ENCODE data around the gene AGPAT3.
A peak's percentile ranks its signal among the peaks of the same experiment; 100 is the strongest.

Gene AGPAT3

DNA sequence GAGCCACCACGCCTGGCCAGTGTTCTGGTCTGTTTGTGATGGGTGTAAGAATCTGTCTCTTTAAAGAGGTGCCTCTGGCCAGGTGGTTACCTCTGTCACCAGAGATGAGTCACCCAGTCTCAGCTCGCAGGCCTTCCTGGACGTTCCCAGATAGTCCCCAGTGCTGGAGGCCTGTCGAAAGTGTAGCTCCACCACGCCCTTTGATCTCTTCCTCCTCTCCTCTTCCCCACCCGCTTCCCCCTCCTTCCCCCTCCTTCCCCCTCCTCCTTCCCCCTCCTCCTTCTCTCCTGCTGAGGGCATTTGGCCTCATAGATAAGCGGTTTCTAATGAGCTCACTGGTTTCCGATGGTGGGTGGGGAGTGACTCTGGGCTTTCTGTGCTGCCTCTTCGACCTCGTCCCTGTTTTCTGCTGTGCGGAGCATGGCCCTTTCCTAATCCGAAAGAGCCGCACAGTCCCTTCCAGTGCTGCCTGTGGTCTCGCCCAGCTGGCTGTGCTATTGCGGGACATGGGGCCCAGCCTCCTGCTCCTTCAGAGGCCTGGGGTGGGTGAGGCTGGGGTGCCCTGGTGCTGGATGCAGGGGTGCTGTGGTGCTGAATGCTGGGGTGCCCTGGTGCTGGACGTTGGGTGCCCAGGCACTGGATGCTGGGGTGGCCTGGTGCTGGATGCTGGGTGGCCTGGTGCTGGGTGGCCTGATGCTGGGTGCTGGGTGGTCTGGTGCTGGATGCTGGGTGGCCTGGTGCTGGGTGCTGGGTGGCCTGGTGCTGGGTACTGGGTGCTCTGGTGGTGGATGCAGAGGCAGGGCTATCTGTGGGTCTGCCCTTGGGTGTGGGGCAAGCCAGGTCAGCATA lies 19.2 kb downstream of the AGPAT3 start (continued):
- TF ChIP-seq ZNF416 (tag by site-specific recombination; IDR thresholded peaks at IDR 0.05): no peak
- no peak for TF ChIP-seq ZFP3 (tag by site-specific recombination; IDR thresholded peaks at IDR 0.05; ENCODE audit: low read depth)
- TF ChIP-seq, protein P1, sequence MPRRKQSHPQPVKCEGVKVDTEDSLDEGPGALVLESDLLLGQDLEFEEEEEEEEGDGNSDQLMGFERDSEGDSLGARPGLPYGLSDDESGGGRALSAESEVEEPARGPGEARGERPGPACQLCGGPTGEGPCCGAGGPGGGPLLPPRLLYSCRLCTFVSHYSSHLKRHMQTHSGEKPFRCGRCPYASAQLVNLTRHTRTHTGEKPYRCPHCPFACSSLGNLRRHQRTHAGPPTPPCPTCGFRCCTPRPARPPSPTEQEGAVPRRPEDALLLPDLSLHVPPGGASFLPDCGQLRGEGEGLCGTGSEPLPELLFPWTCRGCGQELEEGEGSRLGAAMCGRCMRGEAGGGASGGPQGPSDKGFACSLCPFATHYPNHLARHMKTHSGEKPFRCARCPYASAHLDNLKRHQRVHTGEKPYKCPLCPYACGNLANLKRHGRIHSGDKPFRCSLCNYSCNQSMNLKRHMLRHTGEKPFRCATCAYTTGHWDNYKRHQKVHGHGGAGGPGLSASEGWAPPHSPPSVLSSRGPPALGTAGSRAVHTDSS (tag by site-specific recombination; IDR thresholded peaks at IDR 0.05): peak; percentile 56; the same call in 1 of the 2 replicates
- no peak for TF ChIP-seq SP2 (tag by site-specific recombination; IDR thresholded peaks at IDR 0.05)
- no peak for TF ChIP-seq ZNF341 (tag by site-specific recombination; IDR thresholded peaks at IDR 0.05; ENCODE audit: low read depth)
- peak; percentile 53; the same call in 1 of the 2 replicates for TF ChIP-seq ZEB2 (tag by site-specific recombination; IDR thresholded peaks at IDR 0.05)
- TF ChIP-seq ZNF423 (tag by site-specific recombination; IDR thresholded peaks at IDR 0.05): peak; percentile 44
- peak; percentile 39; the same call in 1 of the 2 replicates for TF ChIP-seq ZNF394 (tag by site-specific recombination; IDR thresholded peaks at IDR 0.05; ENCODE audit: borderline replicate concordance)
- no peak for TF ChIP-seq ZBTB17 (tag by site-specific recombination; IDR thresholded peaks at IDR 0.05)
- no peak for TF ChIP-seq ZNF747 (tag by site-specific recombination; IDR thresholded peaks at IDR 0.05)
- TF ChIP-seq, protein P2, sequence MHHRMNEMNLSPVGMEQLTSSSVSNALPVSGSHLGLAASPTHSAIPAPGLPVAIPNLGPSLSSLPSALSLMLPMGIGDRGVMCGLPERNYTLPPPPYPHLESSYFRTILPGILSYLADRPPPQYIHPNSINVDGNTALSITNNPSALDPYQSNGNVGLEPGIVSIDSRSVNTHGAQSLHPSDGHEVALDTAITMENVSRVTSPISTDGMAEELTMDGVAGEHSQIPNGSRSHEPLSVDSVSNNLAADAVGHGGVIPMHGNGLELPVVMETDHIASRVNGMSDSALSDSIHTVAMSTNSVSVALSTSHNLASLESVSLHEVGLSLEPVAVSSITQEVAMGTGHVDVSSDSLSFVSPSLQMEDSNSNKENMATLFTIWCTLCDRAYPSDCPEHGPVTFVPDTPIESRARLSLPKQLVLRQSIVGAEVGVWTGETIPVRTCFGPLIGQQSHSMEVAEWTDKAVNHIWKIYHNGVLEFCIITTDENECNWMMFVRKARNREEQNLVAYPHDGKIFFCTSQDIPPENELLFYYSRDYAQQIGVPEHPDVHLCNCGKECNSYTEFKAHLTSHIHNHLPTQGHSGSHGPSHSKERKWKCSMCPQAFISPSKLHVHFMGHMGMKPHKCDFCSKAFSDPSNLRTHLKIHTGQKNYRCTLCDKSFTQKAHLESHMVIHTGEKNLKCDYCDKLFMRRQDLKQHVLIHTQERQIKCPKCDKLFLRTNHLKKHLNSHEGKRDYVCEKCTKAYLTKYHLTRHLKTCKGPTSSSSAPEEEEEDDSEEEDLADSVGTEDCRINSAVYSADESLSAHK (tag by site-specific recombination; IDR thresholded peaks at IDR 0.05): peak; percentile 95
- no peak for TF ChIP-seq ZNF677 (tag by site-specific recombination; IDR thresholded peaks at IDR 0.05)
- no peak for TF ChIP-seq ZNF248 (tag by site-specific recombination; IDR thresholded peaks at IDR 0.05)
- TF ChIP-seq, protein P3, sequence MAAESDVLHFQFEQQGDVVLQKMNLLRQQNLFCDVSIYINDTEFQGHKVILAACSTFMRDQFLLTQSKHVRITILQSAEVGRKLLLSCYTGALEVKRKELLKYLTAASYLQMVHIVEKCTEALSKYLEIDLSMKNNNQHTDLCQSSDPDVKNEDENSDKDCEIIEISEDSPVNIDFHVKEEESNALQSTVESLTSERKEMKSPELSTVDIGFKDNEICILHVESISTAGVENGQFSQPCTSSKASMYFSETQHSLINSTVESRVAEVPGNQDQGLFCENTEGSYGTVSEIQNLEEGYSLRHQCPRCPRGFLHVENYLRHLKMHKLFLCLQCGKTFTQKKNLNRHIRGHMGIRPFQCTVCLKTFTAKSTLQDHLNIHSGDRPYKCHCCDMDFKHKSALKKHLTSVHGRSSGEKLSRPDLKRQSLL (tag by site-specific recombination; IDR thresholded peaks at IDR 0.05): no peak
- TF ChIP-seq ZNF24 (tag by site-specific recombination; IDR thresholded peaks at IDR 0.05): no peak
- TF ChIP-seq ZNF530 (tag by site-specific recombination; IDR thresholded peaks at IDR 0.05; ENCODE audit: low read depth): no peak
- TF ChIP-seq RBAK (tag by site-specific recombination; IDR thresholded peaks at IDR 0.05): no peak
- peak; percentile 52; the same call in 1 of the 2 replicates for TF ChIP-seq KLF10 (tag by site-specific recombination; IDR thresholded peaks at IDR 0.05)
- TF ChIP-seq, protein P4, sequence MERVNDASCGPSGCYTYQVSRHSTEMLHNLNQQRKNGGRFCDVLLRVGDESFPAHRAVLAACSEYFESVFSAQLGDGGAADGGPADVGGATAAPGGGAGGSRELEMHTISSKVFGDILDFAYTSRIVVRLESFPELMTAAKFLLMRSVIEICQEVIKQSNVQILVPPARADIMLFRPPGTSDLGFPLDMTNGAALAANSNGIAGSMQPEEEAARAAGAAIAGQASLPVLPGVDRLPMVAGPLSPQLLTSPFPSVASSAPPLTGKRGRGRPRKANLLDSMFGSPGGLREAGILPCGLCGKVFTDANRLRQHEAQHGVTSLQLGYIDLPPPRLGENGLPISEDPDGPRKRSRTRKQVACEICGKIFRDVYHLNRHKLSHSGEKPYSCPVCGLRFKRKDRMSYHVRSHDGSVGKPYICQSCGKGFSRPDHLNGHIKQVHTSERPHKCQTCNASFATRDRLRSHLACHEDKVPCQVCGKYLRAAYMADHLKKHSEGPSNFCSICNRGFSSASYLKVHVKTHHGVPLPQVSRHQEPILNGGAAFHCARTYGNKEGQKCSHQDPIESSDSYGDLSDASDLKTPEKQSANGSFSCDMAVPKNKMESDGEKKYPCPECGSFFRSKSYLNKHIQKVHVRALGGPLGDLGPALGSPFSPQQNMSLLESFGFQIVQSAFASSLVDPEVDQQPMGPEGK (tag by site-specific recombination; IDR thresholded peaks at IDR 0.05): no peak
- TF ChIP-seq ZNF23 (tag by site-specific recombination; IDR thresholded peaks at IDR 0.05; ENCODE audit: borderline replicate concordance): no peak
- TF ChIP-seq ZNF274 (IDR thresholded peaks at IDR 0.05; ENCODE audit: low read length): no peak
- no peak for TF ChIP-seq ZNF274 (tag by site-specific recombination; IDR thresholded peaks at IDR 0.05; ENCODE audit: borderline replicate concordance)
- no peak for TF ChIP-seq ZNF157 (tag by site-specific recombination; IDR thresholded peaks at IDR 0.05)
- peak; percentile 68 for TF ChIP-seq GLIS1 (tag by site-specific recombination; IDR thresholded peaks at IDR 0.05)
- no peak for TF ChIP-seq SETDB1 (IDR thresholded peaks at IDR 0.05; ENCODE audit: insufficient read length, low read length)
- TF ChIP-seq ZNF776 (tag by site-specific recombination; IDR thresholded peaks at IDR 0.05; ENCODE audit: borderline replicate concordance): no peak
- TF ChIP-seq, protein P5, sequence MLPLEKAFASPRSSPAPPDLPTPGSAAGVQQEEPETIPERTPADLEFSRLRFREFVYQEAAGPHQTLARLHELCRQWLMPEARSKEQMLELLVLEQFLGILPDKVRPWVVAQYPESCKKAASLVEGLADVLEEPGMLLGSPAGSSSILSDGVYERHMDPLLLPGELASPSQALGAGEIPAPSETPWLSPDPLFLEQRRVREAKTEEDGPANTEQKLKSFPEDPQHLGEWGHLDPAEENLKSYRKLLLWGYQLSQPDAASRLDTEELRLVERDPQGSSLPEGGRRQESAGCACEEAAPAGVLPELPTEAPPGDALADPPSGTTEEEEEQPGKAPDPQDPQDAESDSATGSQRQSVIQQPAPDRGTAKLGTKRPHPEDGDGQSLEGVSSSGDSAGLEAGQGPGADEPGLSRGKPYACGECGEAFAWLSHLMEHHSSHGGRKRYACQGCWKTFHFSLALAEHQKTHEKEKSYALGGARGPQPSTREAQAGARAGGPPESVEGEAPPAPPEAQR (tag by site-specific recombination; IDR thresholded peaks at IDR 0.05): no peak
- TF ChIP-seq REPIN1 (tag by site-specific recombination; IDR thresholded peaks at IDR 0.05; ENCODE audit: low read depth): no peak
- peak; percentile 63; the same call in 1 of the 2 replicates for TF ChIP-seq IKZF3 (tag by site-specific recombination; IDR thresholded peaks at IDR 0.05)
- TF ChIP-seq, protein P6, sequence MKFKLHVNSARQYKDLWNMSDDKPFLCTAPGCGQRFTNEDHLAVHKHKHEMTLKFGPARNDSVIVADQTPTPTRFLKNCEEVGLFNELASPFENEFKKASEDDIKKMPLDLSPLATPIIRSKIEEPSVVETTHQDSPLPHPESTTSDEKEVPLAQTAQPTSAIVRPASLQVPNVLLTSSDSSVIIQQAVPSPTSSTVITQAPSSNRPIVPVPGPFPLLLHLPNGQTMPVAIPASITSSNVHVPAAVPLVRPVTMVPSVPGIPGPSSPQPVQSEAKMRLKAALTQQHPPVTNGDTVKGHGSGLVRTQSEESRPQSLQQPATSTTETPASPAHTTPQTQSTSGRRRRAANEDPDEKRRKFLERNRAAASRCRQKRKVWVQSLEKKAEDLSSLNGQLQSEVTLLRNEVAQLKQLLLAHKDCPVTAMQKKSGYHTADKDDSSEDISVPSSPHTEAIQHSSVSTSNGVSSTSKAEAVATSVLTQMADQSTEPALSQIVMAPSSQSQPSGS (tag by site-specific recombination; IDR thresholded peaks at IDR 0.05; ENCODE audit: low read depth): 0 out of 2 replicates have a peak, but pooled peaks have one; percentile 8
